GM12872 (cell line): ENCODE data around the gene NOS3.

ENCODE experiments used
- CTCF ChIP-seq: IDR thresholded peaks from 3 replicates; pipeline ENCODE4 v1.5.1; 2011; ENCODE audit warnings: low read depth, mild to moderate bottlenecking, low read length, moderate library complexity; ENCODE audit not compliant: insufficient read depth

Gene NOS3

GRCh38 chr7:151014950-151015349 lies 24.1 kb downstream of the NOS3 start:
- TF ChIP-seq CTCF = no peak

- no peak for TF ChIP-seq CTCF
These were observed 25.1 kb downstream of the NOS3 start for GRCh38 chr7:151015967-151016366.

- TF ChIP-seq CTCF = no peak
These were observed 25.7 kb downstream of the NOS3 start for GRCh38 chr7:151016505-151016904.

- no peak for TF ChIP-seq CTCF
These were observed 26.1 kb downstream of the NOS3 start for GRCh38 chr7:151016942-151017341.

GRCh38 chr7:151017370-151017952 lies 26.6 kb downstream of the NOS3 start:
- no peak for TF ChIP-seq CTCF

GRCh38 chr7:151017953-151018420 lies 27.2 kb downstream of the NOS3 start:
- peak; percentile 90 for TF ChIP-seq CTCF

- TF ChIP-seq CTCF = no peak
These were observed 27.8 kb downstream of the NOS3 start for GRCh38 chr7:151018421-151019129.

- TF ChIP-seq CTCF = no peak
These were observed 28.3 kb downstream of the NOS3 start for GRCh38 chr7:151019130-151019447.
